ENCODE data around the gene REG1A.

DNA sequence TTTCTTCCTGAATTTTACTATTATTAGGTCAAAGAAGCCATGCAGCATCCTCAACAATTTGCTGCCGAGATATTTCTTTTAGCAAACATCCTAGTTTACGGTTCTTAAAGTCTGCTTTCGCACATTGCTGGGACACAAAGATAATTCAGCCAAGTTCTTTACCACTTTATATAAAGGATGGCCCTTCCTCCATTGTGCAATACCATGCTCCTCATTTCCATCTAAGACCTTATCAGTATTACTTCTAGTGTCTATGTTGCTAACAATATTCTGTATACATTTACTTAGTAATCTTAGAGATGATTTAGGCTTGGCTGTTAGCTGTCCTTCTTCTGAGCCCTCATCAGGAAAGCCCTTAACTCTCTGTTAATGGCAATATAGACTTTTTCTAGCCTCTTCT lies 8.0 kb upstream of the REG1A start:
- TF ChIP-seq EZH2 (IDR thresholded peaks at IDR 0.05; ENCODE audit: borderline replicate concordance, low read length) = no peak
- TF ChIP-seq CTCF (IDR thresholded peaks at IDR 0.05; ENCODE audit: low read length) = no peak
